ENCODE results near the gene TSGA10.

- TF ChIP-seq POLR2AphosphoS5 (IDR thresholded peaks at IDR 0.05; ENCODE audit: low read depth, low read length), result peak; percentile 90
- TF ChIP-seq POLR2A (IDR thresholded peaks at IDR 0.05; ENCODE audit: low read depth, low read length), result peak; percentile 87
- peak; percentile 98 for TF ChIP-seq TAF1 (IDR thresholded peaks at IDR 0.05; ENCODE audit: low read depth, low read length)
- 0 out of 2 replicates have a peak, but pooled peaks have one; percentile 18 for TF ChIP-seq SPI1 (IDR thresholded peaks at IDR 0.05; ENCODE audit: low read depth, low read length)
- TF ChIP-seq POU2F2 (IDR thresholded peaks at IDR 0.05; ENCODE audit: low read depth, low read length), result peak; percentile 81; the same call in 1 of the 2 replicates
- TF ChIP-seq PAX5 (IDR thresholded peaks at IDR 0.05; ENCODE audit: insufficient read depth, low read length, severe bottlenecking), result no peak
These were observed 26.2 kb upstream of the TSGA10 start, which contains the start of the genes MITD1 and MRPL30 for GRCh38 chr2:99180755-99181623.

All from GM12891 (cell line).